ENCODE data around the gene ZFAND3. TPM values are rescaled to one million over a fixed set of nuclear protein-coding genes. Genes with fewer than 3 reads are reported as not detected.

ZFAND3 gene
- polyA plus RNA-seq, 1 of the 3 experiments (the other 2 are of a cell fraction), result 16.7 TPM

DNA sequence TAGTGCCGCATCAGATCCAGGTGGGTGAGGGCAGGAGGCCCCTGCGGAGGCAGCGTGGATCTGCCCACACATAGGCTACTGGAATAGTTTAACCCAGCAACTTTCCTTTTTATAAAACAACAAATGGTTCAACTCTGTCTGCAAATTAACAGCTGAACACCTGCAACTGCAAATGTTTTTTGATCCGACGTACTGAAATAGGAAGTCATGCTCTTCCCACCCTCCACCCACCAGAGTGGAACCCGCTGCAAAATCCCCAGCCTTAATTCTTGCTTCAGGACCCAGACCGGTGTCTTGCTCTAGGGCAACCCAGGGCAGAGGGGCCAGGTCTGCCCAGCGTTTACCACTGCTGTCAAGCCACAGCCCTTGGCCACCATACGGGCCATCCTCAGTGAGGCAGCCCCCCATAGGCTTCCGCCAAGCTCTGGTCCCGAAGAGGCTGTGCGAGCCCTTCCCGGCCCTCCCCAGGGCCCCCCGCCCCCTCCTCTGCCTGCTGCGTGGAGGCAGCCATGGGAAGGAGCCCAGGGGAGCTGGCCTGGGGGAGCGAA, 334.3 kb downstream of the ZFAND3 start (continued):
- TF ChIP-seq CTCF (IDR thresholded peaks at IDR 0.05) (no peak), EP300 (IDR thresholded peaks at IDR 0.05; ENCODE audit: borderline replicate concordance in 1 of 2, low read depth in 1 of 2, low read length in 1 of 2) (no peak), MXI1 (IDR thresholded peaks at IDR 0.05; ENCODE audit: low read depth, low read length) (no peak), RFX5 (IDR thresholded peaks at IDR 0.05; ENCODE audit: low read length) (no peak), POLR2AphosphoS5 (IDR thresholded peaks at IDR 0.05; ENCODE audit: low read depth, low read length) (no peak)

DNA sequence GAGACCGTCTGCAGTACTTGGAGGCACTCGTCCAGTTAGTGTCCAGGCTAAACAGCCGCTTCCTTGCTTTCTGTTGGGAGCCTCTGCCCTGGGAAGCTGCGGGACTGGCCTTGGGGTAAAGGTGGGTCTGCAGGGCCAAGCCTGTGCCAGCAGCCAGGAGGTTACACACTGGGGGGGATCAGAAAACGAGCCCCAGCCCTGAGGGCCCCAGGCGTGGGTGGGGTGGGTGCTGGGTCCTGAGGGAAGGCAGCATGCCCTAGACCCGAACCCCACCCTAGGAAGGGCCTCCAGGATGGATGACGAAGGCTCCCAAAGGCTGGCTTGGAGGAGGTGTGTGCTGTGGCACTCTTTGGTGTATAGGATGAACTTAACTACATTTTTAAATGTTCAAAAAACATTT, 335.2 kb downstream of the ZFAND3 start:
- 96% methylated on average over 5 of the region's 8 CpGs for WGBS (ENCODE audit: low lambda C conversion rate)
- no peak overlapping the region for H3K27ac ChIP-seq (ENCODE audit: low read depth in 2 of 2, low read length in 1 of 2)
- POLR2A ChIA-PET, result no interaction called here

More for the DNA sequence above, 335.2 kb downstream of the ZFAND3 start:
- no peaks in the 10 kb centered on the region for H3K9me2 ChIP-seq
- peaks cover 6 to 20% of the 10 kb centered on the region in 2 experiments for H3K36me3 ChIP-seq (replicated peaks in 1 of 2; ENCODE audit: control insufficient read depth in 1 of 2, insufficient read depth in 2 of 2, low read length in 1 of 2)
- DNase-seq, result no peak
- H2AFZ ChIP-seq (ENCODE audit: low read depth), result no peak overlapping the region
- H3F3A ChIP-seq (replicated peaks; ENCODE audit: insufficient read depth), result no peaks in the 10 kb centered on the region
- H4K20me1 ChIP-seq (ENCODE audit: insufficient read depth), result peaks cover 9% of the 10 kb centered on the region; the same call in 1 of the 2 replicates
- H3K9me3 ChIP-seq, result no peaks in the 10 kb centered on the region
- no peaks in the 10 kb centered on the region; the same call in 1 of the 2 replicates for H3K79me2 ChIP-seq (ENCODE audit: insufficient read depth)
- H3K4me3 ChIP-seq (ENCODE audit: low read depth in 2 of 2, low read length in 1 of 2), result no peak overlapping the region
- no peak overlapping the region for H3K9ac ChIP-seq
- no peak for TF ChIP-seq NRF1 (IDR thresholded peaks at IDR 0.05; ENCODE audit: low read depth, low read length)
- no peak for TF ChIP-seq CTCF (IDR thresholded peaks at IDR 0.05)
- TF ChIP-seq RXRA (IDR thresholded peaks at IDR 0.05; ENCODE audit: borderline replicate concordance, low read depth), result no peak
- no peak for TF ChIP-seq FOSL2 (IDR thresholded peaks at IDR 0.05; ENCODE audit: borderline replicate concordance, low read depth)
- TF ChIP-seq SMC3 (IDR thresholded peaks at IDR 0.05; ENCODE audit: low read depth, low read length), result no peak
- peaks cover 0 to 9% of the 10 kb centered on the region in 2 experiments; a peak in 2 of 4 replicates for H3K4me1 ChIP-seq (ENCODE audit: control insufficient read depth in 1 of 2, insufficient read depth in 2 of 2, low read depth in 1 of 2, low read length in 1 of 2)
- H3K27me3 ChIP-seq (ENCODE audit: insufficient read depth), result no peaks in the 10 kb centered on the region
- CTCF ChIA-PET, result no interaction called here
- no peak overlapping the region for H3K4me2 ChIP-seq

Data from SK-N-SH (cell line).